Keratinocyte (primary cell): ENCODE measurements around the gene SNRPD3. TPM values are rescaled to one million over a fixed set of nuclear protein-coding genes. Genes with fewer than 3 reads are reported as not detected.
"Not testable (repeated sequence)": the region's sequence is repeated elsewhere in the genome, so short reads cannot be mapped to it uniquely, and the experiment has no call there.

Source experiments
- DNase-seq: peaks from one replicate; pipeline ENCODE4 v3.0.0-alpha.2; 2011; ENCODE audit warnings: low read depth, missing footprints, low spot score
- FAIRE-seq: peaks from 2 replicates; lab custom pipeline; 2011; peaks lifted over from hg19 to GRCh38; lab: Jason Lieb, UNC
- H2AFZ ChIP-seq: 2 replicates; pipeline ENCODE4 v1.6.0; 2012; ENCODE audit warnings: low read length, control low read depth, inconsistent platforms; ENCODE audit not compliant: control insufficient read depth
- H3K27ac ChIP-seq: 2 replicates; pipeline ENCODE4 v1.5.1; 2011; ENCODE audit warnings: low read length; ENCODE audit not compliant: control insufficient read depth, insufficient read depth
- H3K27me3 ChIP-seq: 3 replicates; pipeline ENCODE4 v1.6.0; 2011; ENCODE audit warnings: low read length; ENCODE audit not compliant: control insufficient read depth, insufficient read depth; ENCODE audit errors: extremely low read depth
- H3K36me3 ChIP-seq, 2 experiments: 2 replicates in 1 of 2; 3 replicates in 1 of 2; pipeline ENCODE4 v1.5.1; 2011; ENCODE audit warnings: low read length in 2 of 2, mild to moderate bottlenecking in 1 of 2; ENCODE audit not compliant: control insufficient read depth in 2 of 2, insufficient read depth in 2 of 2; ENCODE audit errors: extremely low read depth in 1 of 2
- H3K4me1 ChIP-seq: 3 replicates; pipeline ENCODE4 v1.5.1; 2011; ENCODE audit warnings: low read length; ENCODE audit not compliant: control insufficient read depth, insufficient read depth; ENCODE audit errors: extremely low read depth
- H3K4me2 ChIP-seq: 3 replicates; pipeline ENCODE4 v1.6.0; 2011; ENCODE audit warnings: low read depth, low read length; ENCODE audit not compliant: control insufficient read depth, insufficient read depth; ENCODE audit errors: extremely low read depth
- H3K4me3 ChIP-seq, 3 experiments: fragments of 200-600 bp in 1 of 3; sonication (generic) in 1 of 3; 2 replicates in 2 of 3; 3 replicates in 1 of 3; pipeline ENCODE4 v1.5.1; 2011 to 2016; ENCODE audit warnings: low read length in 3 of 3, mild to moderate bottlenecking in 3 of 3, control low read depth in 2 of 3, inconsistent platforms in 1 of 3, low read depth in 1 of 3, mixed read lengths in 1 of 3, mixed run types in 1 of 3, moderate library complexity in 1 of 3; ENCODE audit not compliant: control insufficient read depth in 2 of 3, insufficient read depth in 2 of 3; ENCODE audit errors: extremely low read depth in 1 of 3
- H3K79me2 ChIP-seq: 2 replicates; pipeline ENCODE4 v1.6.0; 2012; ENCODE audit warnings: low read length; ENCODE audit not compliant: control insufficient read depth, insufficient read depth
- H3K9ac ChIP-seq: 3 replicates; pipeline ENCODE4 v1.6.0; 2011; ENCODE audit warnings: low read length; ENCODE audit not compliant: control insufficient read depth, insufficient read depth; ENCODE audit errors: extremely low read depth
- H3K9me1 ChIP-seq: 3 replicates; pipeline ENCODE4 v1.6.0; 2011; ENCODE audit warnings: low read length; ENCODE audit not compliant: control insufficient read depth, insufficient read depth; ENCODE audit errors: extremely low read depth
- H3K9me3 ChIP-seq: 2 replicates; pipeline ENCODE4 v1.5.1; 2012; ENCODE audit warnings: low read depth, low read length; ENCODE audit not compliant: control insufficient read depth
- H4K20me1 ChIP-seq: 3 replicates; pipeline ENCODE4 v1.6.0; 2011; ENCODE audit warnings: low read length; ENCODE audit not compliant: control insufficient read depth, insufficient read depth; ENCODE audit errors: extremely low read depth
- dilution Hi-C: fragments of 300-500 bp; cut with MboI; formaldehyde crosslinking; loops from one replicate; pipeline ENCODE4 v1.7.0; 2020; ENCODE audit warnings: low sequenced_read_pairs; ENCODE audit not compliant: extremely low pct_ligation_motif_present
- polyA plus RNA-seq, 5 experiments: library from polyadenylated mRNA; depleted of rRNA in 3 of 5; stranded (reverse) in 3 of 5; stranded (forward) in 1 of 5; unstranded in 1 of 5; fragments of >200 nt; gene quantifications; 1 replicate in 1 of 5; 2 replicates in 3 of 5; 3 replicates in 1 of 5; pipeline versions ENCODE4 v1.2.1 to v1.2.3, GENCODE V29; 2011 to 2012; ENCODE audit warnings: missing spikeins in 2 of 5, low read depth in 1 of 5, low replicate concordance in 1 of 5

Gene SNRPD3
- polyA plus RNA-seq, 1 donor (not counting 4 experiments of a cell fraction or from before 2014, with no cell fraction given), result 135 TPM

GRCh38 chr22:24606340-24606739, 50.5 kb downstream of the SNRPD3 start:
- H3K4me3 ChIP-seq, FAIRE-seq, DNase-seq, H3K27ac ChIP-seq, H3K79me2 ChIP-seq, dilution Hi-C loops, H2AFZ ChIP-seq, H3K4me2 ChIP-seq, H4K20me1 ChIP-seq, H3K9me3 ChIP-seq, H3K9me1 ChIP-seq, H3K9ac ChIP-seq, H3K4me1 ChIP-seq, H3K27me3 ChIP-seq, H3K36me3 ChIP-seq: not testable (repeated sequence)

GRCh38 chr22:24607429-24607983, 51.7 kb downstream of the SNRPD3 start:
- dilution Hi-C loops, H3K4me2 ChIP-seq, H3K4me1 ChIP-seq, H3K79me2 ChIP-seq, H3K27ac ChIP-seq, FAIRE-seq, H4K20me1 ChIP-seq, H3K27me3 ChIP-seq, H2AFZ ChIP-seq, DNase-seq, H3K9ac ChIP-seq, H3K36me3 ChIP-seq, H3K9me3 ChIP-seq, H3K9me1 ChIP-seq, H3K4me3 ChIP-seq: not testable (repeated sequence)

- H3K9me1 ChIP-seq, DNase-seq, H3K27me3 ChIP-seq, H3K36me3 ChIP-seq, H3K27ac ChIP-seq, H3K4me3 ChIP-seq, H2AFZ ChIP-seq, FAIRE-seq, H3K4me1 ChIP-seq, H3K9ac ChIP-seq, H3K79me2 ChIP-seq, H4K20me1 ChIP-seq, H3K4me2 ChIP-seq, dilution Hi-C loops, H3K9me3 ChIP-seq: not testable (repeated sequence)
Observed at GRCh38 chr22:24608327-24608726, 52.5 kb downstream of the SNRPD3 start.

DNA sequence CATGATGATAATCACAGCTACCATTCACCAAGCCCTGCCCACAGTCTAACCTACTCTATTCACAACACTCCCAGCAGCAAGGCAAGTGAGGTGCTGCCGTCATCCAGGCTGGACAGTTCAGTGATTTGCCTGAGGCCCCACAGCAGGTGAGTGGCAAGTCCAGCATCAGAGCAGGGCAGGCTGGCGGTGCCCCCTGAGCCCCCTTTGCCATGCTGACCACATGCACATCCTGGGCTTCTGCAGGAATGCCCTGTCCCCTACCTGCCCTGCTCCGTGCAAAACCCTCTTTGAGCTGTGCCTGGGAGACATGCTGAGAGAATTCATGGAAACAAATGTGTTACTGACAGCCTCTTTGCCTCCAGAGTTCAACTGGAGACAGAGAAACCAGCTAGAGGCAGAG, 54.1 kb downstream of the SNRPD3 start:
- H3K4me1 ChIP-seq, FAIRE-seq, DNase-seq, H3K9me1 ChIP-seq, H3K79me2 ChIP-seq, H3K9me3 ChIP-seq, H3K27ac ChIP-seq, H3K4me2 ChIP-seq, H2AFZ ChIP-seq, H3K36me3 ChIP-seq, H3K27me3 ChIP-seq, H4K20me1 ChIP-seq, H3K4me3 ChIP-seq, dilution Hi-C loops, H3K9ac ChIP-seq: not testable (repeated sequence)

GRCh38 chr22:24614794-24615193, 59.0 kb downstream of the SNRPD3 start:
- H2AFZ ChIP-seq, H3K9ac ChIP-seq, H3K4me2 ChIP-seq, H3K27ac ChIP-seq, H3K79me2 ChIP-seq, dilution Hi-C loops, H4K20me1 ChIP-seq, H3K4me3 ChIP-seq, H3K9me3 ChIP-seq, H3K4me1 ChIP-seq, H3K27me3 ChIP-seq, FAIRE-seq, H3K36me3 ChIP-seq, H3K9me1 ChIP-seq, DNase-seq: not testable (repeated sequence)
